Spinal cord (tissue), 10 donors: ENCODE results near the gene BACH1. TPM values are rescaled to one million over a fixed set of nuclear protein-coding genes. Genes with fewer than 3 reads are reported as not detected.

ENCODE experiments used
- DNase-seq, 6 donors: peaks; one replicate each; pipeline versions ENCODE4 v3.0.0 to v3.0.0-alpha.2; 2013 to 2015; ENCODE audit warnings: low spot score in 6 of 6, low read depth in 4 of 6
- H3K27ac ChIP-seq: one replicate; pipeline ENCODE4 v1.5.1; 2013; ENCODE audit warnings: low read depth, low read length, control low read depth
- H3K27me3 ChIP-seq: one replicate; pipeline ENCODE4 v1.6.1; 2013; ENCODE audit warnings: low read length; ENCODE audit not compliant: control insufficient read depth, insufficient read depth
- H3K36me3 ChIP-seq: one replicate; pipeline ENCODE4 v1.6.1; 2013; ENCODE audit warnings: low read length; ENCODE audit not compliant: control insufficient read depth, insufficient read depth
- H3K4me1 ChIP-seq: one replicate; pipeline ENCODE4 v1.6.1; 2013; ENCODE audit warnings: low read length; ENCODE audit not compliant: control insufficient read depth, insufficient read depth
- H3K4me3 ChIP-seq: one replicate; pipeline ENCODE4 v1.5.1; 2013; ENCODE audit warnings: low read depth, low read length, control low read depth
- H3K9me3 ChIP-seq: one replicate; pipeline ENCODE4 v1.6.1; 2013; ENCODE audit warnings: low read length; ENCODE audit not compliant: control insufficient read depth, insufficient read depth
- WGBS: methylation state at CpG from one replicate; pipeline ENCODE4 v1.1.5; 2013; ENCODE audit warnings: missing lambda C conversion rate; ENCODE audit not compliant: insufficient coverage; 5-methylcytosine and 5-hydroxymethylcytosine counted together
- polyA plus RNA-seq, 2 donors: library from polyadenylated mRNA; unstranded; fragments of 120-200 nt; gene quantifications; one replicate each; pipeline ENCODE4 v1.2.1, GENCODE V29; 2013; ENCODE audit not compliant: insufficient read length in 2 of 2
- total RNA-seq, 2 donors: library from RNA; depleted of rRNA in 1 of 2; stranded (reverse); fragments of 120-200 nt in 1 of 2; fragments of >200 nt in 1 of 2; gene quantifications; one replicate each; pipeline versions ENCODE4 v1.2.3 to v1.2.4, GENCODE V29; 2013 to 2014
- donor health status: healthy.

BACH1 gene
- total and polyA plus RNA-seq, 4 donors, result 18.6 to 101 (median 44.1) TPM

- no peak overlapping the region for H3K27ac ChIP-seq
- no peak for DNase-seq
- WGBS, result no CpG with 5 or more reads among the region's 4 CpGs
- H3K36me3 ChIP-seq, result peaks cover 8% of the 10 kb centered on the region
- H3K9me3 ChIP-seq, result no peaks in the 10 kb centered on the region
- H3K27me3 ChIP-seq, result no peaks in the 10 kb centered on the region
- no peak overlapping the region for H3K4me3 ChIP-seq
- peaks cover 4% of the 10 kb centered on the region for H3K4me1 ChIP-seq
Observed at GRCh38 chr21:29338256-29338655, 39.5 kb downstream of the BACH1 start.

- H3K27me3 ChIP-seq, result no peaks in the 10 kb centered on the region
- H3K27ac ChIP-seq, result no peak overlapping the region
- H3K4me1 ChIP-seq, result no peaks in the 10 kb centered on the region
- H3K36me3 ChIP-seq, result peaks cover 3% of the 10 kb centered on the region
- no peak overlapping the region for H3K4me3 ChIP-seq
- H3K9me3 ChIP-seq, result no peaks in the 10 kb centered on the region
- DNase-seq, result no peak
Observed at GRCh38 chr21:29340228-29340627, 41.5 kb downstream of the BACH1 start.

GRCh38 chr21:29342363-29342957, 43.7 kb downstream of the BACH1 start:
- H3K4me1 ChIP-seq, result no peaks in the 10 kb centered on the region
- no peak overlapping the region for H3K27ac ChIP-seq
- no peaks in the 10 kb centered on the region for H3K27me3 ChIP-seq
- no peak for DNase-seq
- WGBS, result 69% methylated on average over 6 of the region's 9 CpGs
- H3K9me3 ChIP-seq, result no peaks in the 10 kb centered on the region
- peaks cover 3% of the 10 kb centered on the region for H3K36me3 ChIP-seq
- no peak overlapping the region for H3K4me3 ChIP-seq

DNA sequence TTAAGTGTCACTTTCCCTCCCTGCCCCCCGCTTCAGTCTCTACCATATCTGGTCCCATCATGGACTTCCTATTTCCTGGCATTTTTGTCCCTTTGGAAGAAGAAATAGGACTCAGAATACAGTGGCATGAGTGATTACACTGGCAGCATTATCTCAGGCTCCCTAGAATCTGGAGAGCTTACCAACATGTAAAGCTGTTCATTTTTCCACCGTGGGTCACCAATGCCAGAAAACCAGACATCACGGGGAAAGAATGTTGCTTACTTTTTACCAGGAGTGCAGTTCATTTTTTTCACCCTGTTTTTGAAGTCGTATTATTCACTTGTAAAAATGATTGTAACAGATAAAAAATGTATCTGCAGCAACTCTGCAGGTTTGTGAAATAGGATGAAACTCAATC, 44.8 kb downstream of the BACH1 start:
- H3K36me3 ChIP-seq, result peaks cover 3% of the 10 kb centered on the region
- H3K27me3 ChIP-seq, result no peaks in the 10 kb centered on the region
- no peaks in the 10 kb centered on the region for H3K9me3 ChIP-seq
- H3K4me3 ChIP-seq, result no peak overlapping the region
- DNase-seq, result no peak
- no peak overlapping the region for H3K27ac ChIP-seq
- H3K4me1 ChIP-seq, result no peaks in the 10 kb centered on the region
- 82% methylated on average over 2 of the region's 4 CpGs for WGBS

GRCh38 chr21:29346281-29346680, 47.6 kb downstream of the BACH1 start:
- WGBS, result no CpG with 5 or more reads among the region's 3 CpGs
- Histone ChIP-seq H3K27me3 (no peaks in the 10 kb centered on the region), H3K4me1 (no peaks in the 10 kb centered on the region), H3K36me3 (peaks cover 3% of the 10 kb centered on the region), H3K4me3 (no peak overlapping the region), H3K9me3 (no peaks in the 10 kb centered on the region), H3K27ac (no peak overlapping the region)
- DNase-seq, result no peak

- WGBS, result 91% methylated on average over 4 of the region's 4 CpGs
- Histone ChIP-seq H3K27ac (no peak overlapping the region), H3K27me3 (no peaks in the 10 kb centered on the region), H3K36me3 (peaks cover 3% of the 10 kb centered on the region), H3K4me3 (no peak overlapping the region), H3K4me1 (no peaks in the 10 kb centered on the region), H3K9me3 (no peaks in the 10 kb centered on the region)
- DNase-seq, result no peak
Observed at GRCh38 chr21:29346771-29347170, 48.0 kb downstream of the BACH1 start.

DNA sequence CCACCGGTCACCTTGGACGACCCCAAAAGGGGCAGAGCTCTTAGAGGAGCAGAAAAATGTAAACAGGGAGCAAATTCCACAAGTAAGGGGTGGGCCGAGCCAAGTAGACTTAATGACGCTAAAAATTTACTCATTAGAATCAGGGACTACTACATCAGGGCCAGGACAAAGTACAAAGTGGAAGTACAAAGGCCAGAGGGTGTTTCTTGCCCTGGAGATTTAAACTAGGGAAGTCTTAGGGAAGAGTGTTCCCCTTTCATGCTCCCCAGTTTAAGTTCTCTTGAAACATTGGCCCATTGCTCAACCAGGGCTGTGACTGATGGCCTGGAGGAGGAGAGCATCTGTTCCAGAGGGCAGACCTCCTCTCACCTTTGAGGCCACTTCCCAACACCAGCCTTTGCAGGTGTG, 48.6 kb downstream of the BACH1 start:
- Histone ChIP-seq H3K27me3 (no peaks in the 10 kb centered on the region), H3K36me3 (peaks cover 6% of the 10 kb centered on the region), H3K9me3 (no peaks in the 10 kb centered on the region), H3K27ac (no peak overlapping the region), H3K4me3 (no peak overlapping the region), H3K4me1 (no peaks in the 10 kb centered on the region)
- WGBS, result 80% methylated on average over 2 of the region's 4 CpGs
- no peak for DNase-seq

GRCh38 chr21:29349702-29350101, 51.0 kb downstream of the BACH1 start:
- Histone ChIP-seq H3K9me3 (no peaks in the 10 kb centered on the region), H3K36me3 (peaks cover 4% of the 10 kb centered on the region), H3K27ac (no peak overlapping the region), H3K4me3 (no peak overlapping the region), H3K27me3 (no peaks in the 10 kb centered on the region), H3K4me1 (no peaks in the 10 kb centered on the region)
- WGBS, result 79% methylated on average over 4 of the region's 4 CpGs
- DNase-seq, result peak in 2 of 6 donors; percentile 17 to 23

DNA sequence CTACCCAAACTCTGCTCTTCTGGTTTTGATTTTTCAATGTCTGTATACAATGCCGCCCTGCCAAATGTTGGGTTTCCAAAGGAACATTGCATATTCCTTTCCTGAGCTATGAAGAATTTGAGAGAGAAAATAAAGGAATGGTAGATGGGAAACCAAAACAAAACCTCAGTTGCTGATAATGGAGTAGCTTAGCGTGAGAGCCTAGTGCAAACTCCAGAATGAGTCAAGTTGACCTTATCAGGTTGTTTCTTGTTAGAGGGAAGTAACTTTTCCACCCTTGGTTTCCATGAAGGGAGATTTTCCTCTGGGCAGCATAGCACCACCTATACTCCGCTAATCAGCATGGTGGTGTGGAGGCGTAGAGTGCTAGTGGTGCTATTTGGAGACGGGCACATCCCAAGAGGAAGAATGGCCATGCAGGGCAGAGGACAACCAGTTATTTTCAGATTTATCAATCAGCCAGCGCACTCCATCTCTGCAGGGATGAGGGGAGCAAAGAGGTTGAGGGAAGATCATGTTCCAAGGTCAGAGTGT, 51.6 kb downstream of the BACH1 start:
- H3K27me3 ChIP-seq, result no peaks in the 10 kb centered on the region
- DNase-seq, result no peak
- no peaks in the 10 kb centered on the region for H3K4me1 ChIP-seq
- peaks cover 4% of the 10 kb centered on the region for H3K36me3 ChIP-seq
- H3K27ac ChIP-seq, result no peak overlapping the region
- 98% methylated on average over 4 of the region's 6 CpGs for WGBS
- no peak overlapping the region for H3K4me3 ChIP-seq
- H3K9me3 ChIP-seq, result no peaks in the 10 kb centered on the region

GRCh38 chr21:29351691-29352090, 53.0 kb downstream of the BACH1 start:
- no peaks in the 10 kb centered on the region for H3K9me3 ChIP-seq
- H3K27me3 ChIP-seq, result no peaks in the 10 kb centered on the region
- H3K4me1 ChIP-seq, result no peaks in the 10 kb centered on the region
- H3K4me3 ChIP-seq, result no peak overlapping the region
- H3K27ac ChIP-seq, result no peak overlapping the region
- DNase-seq, result no peak
- peaks cover 4% of the 10 kb centered on the region for H3K36me3 ChIP-seq
